BE2C (cell line): ENCODE measurements around the gene CACNA1A.
A peak's percentile ranks its signal among the peaks of the same experiment; 100 is the strongest.
"Not testable (repeated sequence)": the region's sequence is repeated elsewhere in the genome, so short reads cannot be mapped to it uniquely, and the experiment has no call there.

ENCODE experiments used
- DNase-seq: peaks from one replicate; pipeline ENCODE4 v3.0.0-alpha.2; 2020
- H3K27me3 ChIP-seq: fragments of 250-450 bp; sonication (Bioruptor Pico); 2 replicates; pipeline ENCODE4 v1.5.1; 2020; ENCODE audit warnings: mild to moderate bottlenecking
- H3K36me3 ChIP-seq: fragments of 250-450 bp; sonication (Bioruptor Pico); 2 replicates; pipeline ENCODE4 v1.5.1; 2020; ENCODE audit warnings: mild to moderate bottlenecking
- H3K4me1 ChIP-seq: fragments of 250-450 bp; sonication (Bioruptor Pico); 2 replicates; pipeline ENCODE4 v1.5.1; 2020
- H3K4me3 ChIP-seq: 2 replicates; pipeline ENCODE4 v1.5.1; 2011; ENCODE audit warnings: low read depth, low read length
- H3K9me3 ChIP-seq: fragments of 250-450 bp; sonication (Bioruptor Pico); 2 replicates; pipeline ENCODE4 v1.5.1; 2020
- CTCF ChIP-seq: IDR thresholded peaks from 2 replicates; pipeline ENCODE4 v1.5.1; 2012; ENCODE audit warnings: mild to moderate bottlenecking, low read depth, low read length

CACNA1A gene

GRCh38 chr19:13262450-13262849 lies 243.8 kb downstream of the CACNA1A start:
- H3K27me3 ChIP-seq, result peaks cover 16% of the 10 kb centered on the region
- no peaks in the 10 kb centered on the region for H3K36me3 ChIP-seq
- TF ChIP-seq CTCF, result peak; percentile 56
- no peak for DNase-seq
- no peaks in the 10 kb centered on the region for H3K4me1 ChIP-seq
- H3K4me3 ChIP-seq, result no peak overlapping the region
- no peaks in the 10 kb centered on the region for H3K9me3 ChIP-seq

DNA sequence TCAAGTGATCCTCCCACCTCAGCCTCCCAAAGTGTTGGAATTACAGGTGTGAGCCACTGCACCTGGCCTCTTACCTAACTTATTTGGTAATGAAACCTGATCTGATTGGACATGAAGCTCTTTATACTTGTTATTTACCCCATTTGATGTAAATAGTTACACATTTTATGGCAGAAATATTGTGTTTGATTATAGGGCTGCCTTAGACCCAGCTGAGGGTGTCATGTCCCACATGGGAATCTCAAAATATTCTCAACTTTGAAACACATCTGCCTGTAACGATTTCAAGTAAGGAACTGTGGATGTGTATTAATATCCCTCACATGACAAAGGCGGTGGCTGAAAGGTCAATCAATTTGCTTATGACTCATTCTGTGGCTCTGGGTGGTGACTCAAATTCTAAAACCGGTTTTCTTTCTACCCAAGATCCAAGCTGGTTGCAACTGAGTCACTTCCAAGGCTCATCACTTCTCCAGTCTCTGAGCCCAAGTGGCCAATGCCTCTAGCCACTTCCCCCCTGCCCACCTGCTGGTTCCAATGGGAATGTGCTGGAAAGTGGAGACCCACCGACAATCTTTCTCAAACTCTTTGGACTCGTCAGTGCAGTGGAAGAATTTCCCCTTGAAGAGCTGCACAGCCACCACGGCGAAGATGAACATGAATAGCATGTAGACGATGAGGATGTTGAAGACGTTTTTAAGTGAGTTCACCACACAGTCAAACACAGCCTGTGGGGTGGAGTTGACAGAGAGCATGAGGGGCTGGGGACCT lies 245.2 kb downstream of the CACNA1A start:
- no peak for TF ChIP-seq CTCF
- Histone ChIP-seq H3K36me3 (no peaks in the 10 kb centered on the region), H3K27me3 (peaks cover 28% of the 10 kb centered on the region), H3K9me3 (no peaks in the 10 kb centered on the region), H3K4me3 (no peak overlapping the region), H3K4me1 (no peaks in the 10 kb centered on the region)
- no peak for DNase-seq

DNA sequence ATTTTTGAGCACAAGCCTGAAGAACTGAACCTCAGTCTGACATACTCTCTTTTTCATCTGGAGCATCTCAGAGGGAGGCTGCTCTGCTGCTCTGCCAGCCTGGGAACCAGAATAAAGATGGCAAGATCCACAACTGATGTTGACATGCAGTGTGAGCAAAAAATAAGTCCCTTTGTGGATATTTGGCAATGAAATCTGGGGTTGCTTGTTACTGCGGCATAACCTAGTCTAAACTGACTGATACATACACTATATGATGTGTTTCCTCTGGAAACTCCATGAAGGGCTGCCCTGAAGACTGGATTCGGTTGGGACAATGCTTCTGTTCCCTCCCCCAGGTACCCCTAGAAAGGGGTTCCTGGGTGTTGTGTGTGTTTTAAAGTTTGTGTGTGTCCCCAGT lies 249.4 kb downstream of the CACNA1A start:
- no peak for TF ChIP-seq CTCF
- H3K36me3 ChIP-seq, result no peaks in the 10 kb centered on the region
- H3K27me3 ChIP-seq, result peaks cover 48% of the 10 kb centered on the region
- H3K9me3 ChIP-seq, result no peaks in the 10 kb centered on the region
- DNase-seq, result no peak
- no peaks in the 10 kb centered on the region for H3K4me1 ChIP-seq
- no peak overlapping the region for H3K4me3 ChIP-seq

DNA sequence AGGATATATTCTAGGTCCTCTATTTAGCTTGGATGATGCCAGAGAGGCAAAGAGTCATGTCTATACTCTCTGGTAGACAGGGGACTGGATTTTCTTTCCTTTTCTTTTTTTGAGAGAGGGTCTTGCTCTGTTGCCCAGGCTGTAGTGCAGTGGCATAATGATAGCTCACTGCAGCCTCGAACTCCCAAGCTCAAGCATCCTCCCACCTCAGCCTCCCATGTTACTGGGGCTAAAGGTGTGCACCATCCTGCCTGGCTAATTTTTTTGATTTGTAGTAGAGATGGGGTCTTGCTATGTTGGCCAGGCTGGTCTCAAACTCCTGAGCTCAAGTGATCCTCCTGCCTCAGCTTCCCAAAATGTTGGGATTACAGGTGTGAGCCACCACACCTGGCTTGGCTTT lies 249.9 kb downstream of the CACNA1A start:
- H3K4me3 ChIP-seq, result not testable (repeated sequence)

DNA sequence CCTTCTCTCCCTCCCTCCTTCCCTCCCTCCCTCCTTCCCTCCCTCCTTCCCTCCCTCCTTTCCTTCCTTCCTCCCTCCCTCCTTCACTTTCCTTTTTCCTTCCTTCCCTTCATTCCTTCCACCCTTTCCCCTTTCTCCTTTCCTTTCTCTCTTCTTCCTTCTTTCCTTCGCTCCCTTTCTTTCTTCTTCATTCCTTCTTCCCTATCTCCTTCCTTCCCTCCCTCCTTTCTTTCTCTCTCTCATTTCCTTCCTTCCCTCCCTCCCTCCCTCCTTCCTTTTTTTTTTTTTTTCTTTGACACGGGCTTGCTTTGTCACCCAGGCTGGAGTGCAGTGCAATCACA lies 250.6 kb downstream of the CACNA1A start:
- Histone ChIP-seq H3K9me3 (no peaks in the 10 kb centered on the region), H3K4me3 (no peak overlapping the region), H3K27me3 (peaks cover 54% of the 10 kb centered on the region), H3K36me3 (no peaks in the 10 kb centered on the region), H3K4me1 (no peaks in the 10 kb centered on the region)
- TF ChIP-seq CTCF, result no peak
- DNase-seq, result no peak

More for the DNA sequence above, 249.9 kb downstream of the CACNA1A start:
- H3K27me3 ChIP-seq, result peaks cover 49% of the 10 kb centered on the region
- not testable (repeated sequence) for DNase-seq, H3K36me3 ChIP-seq, H3K9me3 ChIP-seq, H3K4me1 ChIP-seq

- H3K36me3 ChIP-seq, result no peaks in the 10 kb centered on the region
- no peak for TF ChIP-seq CTCF
These were observed 251.1 kb downstream of the CACNA1A start for GRCh38 chr19:13255041-13255718.

More at GRCh38 chr19:13255041-13255718, 251.1 kb downstream of the CACNA1A start:
- DNase-seq, result no peak
- no peak overlapping the region for H3K4me3 ChIP-seq
- H3K27me3 ChIP-seq, result peaks cover 54% of the 10 kb centered on the region
- H3K9me3 ChIP-seq, result no peaks in the 10 kb centered on the region
- H3K4me1 ChIP-seq, result no peaks in the 10 kb centered on the region
